C4-2B (cell line): Measurements from ENCODE around the gene PPM1B.

Experiments
- CTCF ChIP-seq: fragments of 450-650 bp; conservative IDR thresholded peaks from 2 replicates; pipeline ENCODE4 v1.5.1; 2017; ENCODE audit warnings: mild to moderate bottlenecking
- ZFX ChIP-seq: fragments of 450-650 bp; IDR thresholded peaks from 2 replicates; pipeline ENCODE4 v1.6.1; 2017

GRCh38 chr2:44267269-44267795 lies 98.7 kb downstream of the PPM1B start:
- TF ChIP-seq CTCF (no peak), ZFX (no peak)
